Vagina (tissue), 2 donors: Measurements from ENCODE around the gene TRAPPC2L.

Experiments used
- CTCF ChIP-seq, 3 experiments: fragments of 450-650 bp in 2 of 3; fragments of 200-600 bp in 1 of 3; sonication (generic) in 1 of 3; IDR thresholded peaks; one replicate each; pipeline ENCODE4 v1.5.1; 2017 to 2019; ENCODE audit warnings: antibody characterized with exemption in 3 of 3, mild to moderate bottlenecking in 2 of 3, moderate library complexity in 2 of 3
- POLR2A ChIP-seq, 2 donors: fragments of 450-650 bp; IDR thresholded peaks; one replicate each; pipeline ENCODE4 v1.6.1; 2017; ENCODE audit warnings: antibody characterized with exemption in 2 of 2, mild to moderate bottlenecking in 2 of 2, moderate library complexity in 2 of 2

- TF ChIP-seq CTCF (IDR thresholded peaks at IDR 0.05) (no peak), POLR2A (IDR thresholded peaks at IDR 0.05) (no peak)
These were observed 13.7 kb upstream of the TRAPPC2L start for GRCh38 chr16:88843256-88843655.
